Endothelial cell of umbilical vein (primary cell): ENCODE data around the gene LRP1B. TPM values are rescaled to one million over a fixed set of nuclear protein-coding genes. Genes with fewer than 3 reads are reported as not detected.

Source experiments
- BruUV-seq: library from RNA; stranded (reverse); fragments of 400-500 nt; replicated peaks from 2 replicates; lab custom pipeline; 2021; lab: Mats Ljungman, UMichigan
- CTCF ChIA-PET: fragments of 300-600, 350-600 bp; sonication (Branson Sonifier 250); formaldehyde crosslinking; loops from one replicate; lab custom pipeline; 2021; ENCODE audit warnings: antibody characterized with exemption, inconsistent platforms; lab: Charles Lee
- POLR2A ChIA-PET: fragments of 300-600, 350-600 bp; sonication (Branson Sonifier 250); formaldehyde crosslinking; loops from one replicate; lab custom pipeline; 2021; ENCODE audit warnings: antibody characterized with exemption, inconsistent platforms; lab: Charles Lee
- DNase-seq: peaks from one replicate; pipeline ENCODE4 v3.0.0-alpha.2; 2011; ENCODE audit warnings: low read depth, low spot score
- FAIRE-seq: peaks from 2 replicates; lab custom pipeline; 2011; peaks lifted over from hg19 to GRCh38; lab: Jason Lieb, UNC
- H2AFZ ChIP-seq: 2 replicates; pipeline ENCODE4 v1.6.0; 2012; ENCODE audit warnings: low read depth, low read length, control low read depth, inconsistent platforms
- H3K27ac ChIP-seq: 2 replicates; pipeline ENCODE4 v1.5.1; 2011; ENCODE audit warnings: low read depth, mild to moderate bottlenecking, control low read depth, low read length, moderate library complexity; ENCODE audit not compliant: insufficient read depth
- H3K27me3 ChIP-seq, 2 experiments: 2 replicates each; pipeline versions ENCODE4 v1.6.0 to v1.6.1; 2011; ENCODE audit warnings: low read length in 2 of 2, mixed read lengths in 1 of 2; ENCODE audit not compliant: control insufficient read depth in 2 of 2, insufficient read depth in 2 of 2
- H3K36me3 ChIP-seq, 2 experiments: 2 replicates in 1 of 2; 3 replicates in 1 of 2; pipeline ENCODE4 v1.5.1; 2011; ENCODE audit warnings: low read length in 2 of 2, mild to moderate bottlenecking in 1 of 2, moderate library complexity in 1 of 2; ENCODE audit not compliant: control insufficient read depth in 2 of 2, insufficient read depth in 2 of 2; ENCODE audit errors: extremely low read depth in 1 of 2
- H3K4me1 ChIP-seq: 3 replicates; pipeline ENCODE4 v1.5.1; 2011; ENCODE audit warnings: mild to moderate bottlenecking, low read length; ENCODE audit not compliant: control insufficient read depth, insufficient read depth; ENCODE audit errors: extremely low read depth
- H3K4me2 ChIP-seq: 2 replicates; pipeline ENCODE4 v1.6.1; 2011; ENCODE audit warnings: low read length, control low read depth, mixed read lengths; ENCODE audit not compliant: insufficient read depth
- H3K4me3 ChIP-seq, 3 experiments: fragments of 200-600 bp in 1 of 3; sonication (generic), shearing (Covaris generic) in 1 of 3; replicated peaks in 1 of 3; 2 replicates each; pipeline ENCODE4 v1.5.1; 2011 to 2016; ENCODE audit warnings: control low read depth in 3 of 3, low read length in 3 of 3, mild to moderate bottlenecking in 2 of 3, inconsistent platforms in 1 of 3, low read depth in 1 of 3, moderate library complexity in 1 of 3; ENCODE audit not compliant: insufficient read depth in 1 of 3
- H3K79me2 ChIP-seq: 2 replicates; pipeline ENCODE4 v1.6.0; 2012; ENCODE audit warnings: low read length, inconsistent platforms; ENCODE audit not compliant: control insufficient read depth, insufficient read depth
- H3K9ac ChIP-seq: replicated peaks from 2 replicates; pipeline ENCODE3; 2011; ENCODE audit warnings: low read length, control low read depth; ENCODE audit not compliant: insufficient read depth; ENCODE audit errors: extremely low read depth
- H3K9me1 ChIP-seq: replicated peaks from 3 replicates; pipeline ENCODE4 v1.6.0; 2011; ENCODE audit warnings: mild to moderate bottlenecking, low read length; ENCODE audit not compliant: control insufficient read depth, insufficient read depth; ENCODE audit errors: extremely low read depth
- H3K9me3 ChIP-seq: replicated peaks from 2 replicates; pipeline ENCODE4 v1.5.1; 2012; ENCODE audit warnings: low read length, inconsistent platforms; ENCODE audit not compliant: control insufficient read depth, insufficient read depth
- H4K20me1 ChIP-seq: replicated peaks from 2 replicates; pipeline ENCODE3; 2011; ENCODE audit warnings: mild to moderate bottlenecking, low read length; ENCODE audit not compliant: control insufficient read depth, insufficient read depth; ENCODE audit errors: extremely low read depth
- EZH2 ChIP-seq: IDR thresholded peaks from 2 replicates; pipeline ENCODE4 v1.6.1; 2012; ENCODE audit warnings: borderline replicate concordance, low read depth, mild to moderate bottlenecking, moderate library complexity, low read length, inconsistent platforms; ENCODE audit not compliant: severe bottlenecking
- FOS ChIP-seq: IDR thresholded peaks from 2 replicates; pipeline ENCODE4 v1.6.1; 2011; ENCODE audit warnings: mild to moderate bottlenecking, low read length, moderate library complexity, borderline replicate concordance; ENCODE audit not compliant: insufficient read depth
- GATA2 ChIP-seq: IDR thresholded peaks from 2 replicates; pipeline ENCODE4 v1.7.0; 2011; ENCODE audit warnings: low read depth, mild to moderate bottlenecking, moderate library complexity, mixed read lengths, low read length; ENCODE audit not compliant: insufficient read length, insufficient read depth
- JUN ChIP-seq: IDR thresholded peaks from 2 replicates; pipeline ENCODE4 v1.6.1; 2011; ENCODE audit warnings: borderline replicate concordance, low read depth; ENCODE audit not compliant: insufficient read length, insufficient read depth
- MYC ChIP-seq: IDR thresholded peaks from one replicate; pipeline ENCODE4 v1.6.1; 2011; ENCODE audit warnings: mild to moderate bottlenecking, low read depth, low read length
- POLR2A ChIP-seq: IDR thresholded peaks from 2 replicates; pipeline ENCODE4 v1.6.1; 2012; ENCODE audit warnings: low read depth, mild to moderate bottlenecking, control low read depth, low read length
- POLR2AphosphoS5 ChIP-seq: IDR thresholded peaks from 2 replicates; pipeline ENCODE4 v1.6.1; 2012; ENCODE audit warnings: low read depth, mild to moderate bottlenecking, control low read depth, low read length, moderate library complexity; ENCODE audit not compliant: insufficient read depth
- dilution Hi-C: fragments of 300-500 bp; cut with MboI; formaldehyde crosslinking; loops from one replicate; pipeline ENCODE4 v1.15.0; 2019; ENCODE audit warnings: low sequenced_read_pairs; ENCODE audit not compliant: extremely low pct_ligation_motif_present
- intact Hi-C: fragments of 100-400 bp; cut with micrococcal nuclease; formaldehyde crosslinking; loops from one replicate; pipeline ENCODE4 v1.10.0; 2022
- polyA plus RNA-seq, 4 experiments: library from polyadenylated mRNA; depleted of rRNA in 3 of 4; stranded (reverse) in 3 of 4; unstranded in 1 of 4; fragments of >200 nt; gene quantifications; 2 replicates each; pipeline versions ENCODE4 v1.2.1 to v1.2.3, GENCODE V29; 2011 to 2012; ENCODE audit warnings: missing spikeins in 1 of 4
- total RNA-seq: library from RNA; stranded (reverse); gene quantifications from 2 replicates; pipeline ENCODE4 v1.2.3, GENCODE V29; 2021
- TF ChIP-seq, protein P1 (sequence below), 2 donors: IDR thresholded peaks; 1 replicate in 1 of 2; 2 replicates in 1 of 2; pipeline ENCODE4 v1.5.1; 2011; ENCODE audit warnings: low read length in 2 of 2, mild to moderate bottlenecking in 2 of 2, moderate library complexity in 2 of 2, control low read depth in 1 of 2, inconsistent platforms in 1 of 2, low read depth in 1 of 2; ENCODE audit not compliant: insufficient read depth in 1 of 2; ENCODE audit errors: extremely low read depth in 1 of 2
- TF ChIP-seq, protein P2 (sequence below): IDR thresholded peaks from 2 replicates; pipeline ENCODE4 v1.6.1; 2011; ENCODE audit not compliant: insufficient read depth, insufficient read length

Gene LRP1B
- total and polyA plus RNA-seq, 2 donors (not counting 3 experiments of a cell fraction or from before 2014, with no cell fraction given) = 0.03 to 0.07 TPM

DNA sequence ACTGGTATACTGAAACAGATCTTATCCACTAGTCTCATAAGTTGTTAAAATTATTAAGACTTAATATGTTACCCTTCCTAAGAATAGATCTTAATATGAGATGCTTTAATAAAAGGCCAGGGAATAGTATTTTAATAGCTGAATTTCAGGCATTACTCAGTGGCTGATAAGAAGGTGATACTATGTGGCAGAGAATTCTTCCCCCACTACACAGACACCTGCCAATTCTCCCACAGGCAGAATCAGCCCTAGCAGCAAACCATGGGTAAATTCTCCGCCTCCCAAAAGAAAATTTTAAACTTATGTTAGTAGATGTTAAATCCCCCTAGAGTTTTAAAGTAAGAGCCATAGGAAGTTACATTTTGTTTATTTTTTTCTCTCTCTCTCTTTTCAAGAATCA is 888.8 kb downstream of the LRP1B start:
- POLR2A ChIA-PET = no interaction called here
- CTCF ChIA-PET = no interaction called here
- H3K4me2 ChIP-seq = no peak overlapping the region

More for the DNA sequence above, 888.8 kb downstream of the LRP1B start:
- H3K27me3 ChIP-seq = no peaks in the 10 kb centered on the region
- H3K27ac ChIP-seq = no peak overlapping the region
- BruUV-seq = no TSS peak
- DNase-seq = no peak
- H3K9ac ChIP-seq = no peak overlapping the region
- H3K9me3 ChIP-seq = no peaks in the 10 kb centered on the region
- TF ChIP-seq, protein P1, sequence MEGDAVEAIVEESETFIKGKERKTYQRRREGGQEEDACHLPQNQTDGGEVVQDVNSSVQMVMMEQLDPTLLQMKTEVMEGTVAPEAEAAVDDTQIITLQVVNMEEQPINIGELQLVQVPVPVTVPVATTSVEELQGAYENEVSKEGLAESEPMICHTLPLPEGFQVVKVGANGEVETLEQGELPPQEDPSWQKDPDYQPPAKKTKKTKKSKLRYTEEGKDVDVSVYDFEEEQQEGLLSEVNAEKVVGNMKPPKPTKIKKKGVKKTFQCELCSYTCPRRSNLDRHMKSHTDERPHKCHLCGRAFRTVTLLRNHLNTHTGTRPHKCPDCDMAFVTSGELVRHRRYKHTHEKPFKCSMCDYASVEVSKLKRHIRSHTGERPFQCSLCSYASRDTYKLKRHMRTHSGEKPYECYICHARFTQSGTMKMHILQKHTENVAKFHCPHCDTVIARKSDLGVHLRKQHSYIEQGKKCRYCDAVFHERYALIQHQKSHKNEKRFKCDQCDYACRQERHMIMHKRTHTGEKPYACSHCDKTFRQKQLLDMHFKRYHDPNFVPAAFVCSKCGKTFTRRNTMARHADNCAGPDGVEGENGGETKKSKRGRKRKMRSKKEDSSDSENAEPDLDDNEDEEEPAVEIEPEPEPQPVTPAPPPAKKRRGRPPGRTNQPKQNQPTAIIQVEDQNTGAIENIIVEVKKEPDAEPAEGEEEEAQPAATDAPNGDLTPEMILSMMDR (IDR thresholded peaks at IDR 0.05; ENCODE audit: extremely low read depth in 1 of 2, insufficient read depth in 1 of 2, low read depth in 1 of 2, low read length in 2 of 2) = no peak
- no peak for TF ChIP-seq POLR2A
- TF ChIP-seq POLR2AphosphoS5 = no peak
- TF ChIP-seq, protein P2, sequence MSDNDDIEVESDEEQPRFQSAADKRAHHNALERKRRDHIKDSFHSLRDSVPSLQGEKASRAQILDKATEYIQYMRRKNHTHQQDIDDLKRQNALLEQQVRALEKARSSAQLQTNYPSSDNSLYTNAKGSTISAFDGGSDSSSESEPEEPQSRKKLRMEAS = no peak
- TF ChIP-seq GATA2 = no peak
- TF ChIP-seq EZH2 = no peak
- TF ChIP-seq JUN = no peak
- TF ChIP-seq FOS = no peak
- TF ChIP-seq MYC = no peak
- H3K36me3 ChIP-seq = no peaks in the 10 kb centered on the region
- no peak for FAIRE-seq
- no peaks in the 10 kb centered on the region for H3K79me2 ChIP-seq
- no peaks in the 10 kb centered on the region for H3K9me1 ChIP-seq
- H2AFZ ChIP-seq = no peak overlapping the region
- dilution Hi-C loops = no loop called here
- H4K20me1 ChIP-seq = no peaks in the 10 kb centered on the region
- H3K4me3 ChIP-seq = no peak overlapping the region
- intact Hi-C loops = no loop called here
- H3K4me1 ChIP-seq = no peaks in the 10 kb centered on the region
